COLO668 (cell line): ENCODE measurements around the gene SRSF9.

ENCODE experiments used
- DNase-seq: peaks from one replicate; lab custom pipeline; 2025; ENCODE audit not compliant: unreplicated experiment; lab: John Stamatoyannopoulos, UW

Gene SRSF9

GRCh38 chr12:120413901-120414695 lies 55.5 kb downstream of the SRSF9 start:
- DNase-seq: no peak

DNA sequence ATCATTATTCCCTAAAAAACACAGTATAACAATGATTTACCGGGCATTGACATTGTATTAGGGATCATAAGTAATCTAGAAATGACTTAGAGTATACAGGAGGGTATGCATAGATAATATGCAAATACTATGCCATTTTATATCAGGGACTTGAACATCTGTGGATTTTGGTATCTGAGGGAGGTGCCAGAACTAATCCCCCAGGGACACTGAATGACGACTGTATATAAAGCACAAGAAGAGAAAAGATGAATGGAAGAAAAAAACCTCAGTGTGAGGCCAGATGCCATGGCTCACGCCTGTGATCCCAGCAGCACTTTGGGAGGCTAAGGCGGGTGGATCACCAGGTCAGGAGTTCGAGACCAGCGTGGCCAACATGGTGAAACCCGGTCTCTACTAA lies 57.1 kb downstream of the SRSF9 start:
- DNase-seq: no peak
